ENCODE data around the gene ITGAX.

The ITGAX gene

GRCh38 chr16:31367853-31368252, 12.9 kb downstream of the ITGAX start:
- no peak for TF ChIP-seq CTCF (IDR thresholded peaks at IDR 0.05)
- no peak for TF ChIP-seq ZFX (IDR thresholded peaks at IDR 0.05; ENCODE audit: borderline replicate concordance)
- H3K27ac ChIP-seq, result no peak overlapping the region

GRCh38 chr16:31371008-31371407, 16.0 kb downstream of the ITGAX start:
- TF ChIP-seq ZFX (IDR thresholded peaks at IDR 0.05; ENCODE audit: borderline replicate concordance) (no peak), CTCF (IDR thresholded peaks at IDR 0.05) (no peak)
- no peak overlapping the region for H3K27ac ChIP-seq

GRCh38 chr16:31371619-31372484, 16.9 kb downstream of the ITGAX start:
- TF ChIP-seq ZFX (IDR thresholded peaks at IDR 0.05; ENCODE audit: borderline replicate concordance) (no peak), CTCF (IDR thresholded peaks at IDR 0.05) (no peak)
- no peak overlapping the region for H3K27ac ChIP-seq

GRCh38 chr16:31373235-31373634, 18.3 kb downstream of the ITGAX start:
- no peak for TF ChIP-seq ZFX (IDR thresholded peaks at IDR 0.05; ENCODE audit: borderline replicate concordance)
- TF ChIP-seq CTCF (IDR thresholded peaks at IDR 0.05), result no peak
- no peak overlapping the region for H3K27ac ChIP-seq

GRCh38 chr16:31375231-31375630, 20.3 kb downstream of the ITGAX start:
- TF ChIP-seq ZFX (IDR thresholded peaks at IDR 0.05; ENCODE audit: borderline replicate concordance) (no peak), CTCF (IDR thresholded peaks at IDR 0.05) (no peak)
- H3K27ac ChIP-seq, result no peak overlapping the region

GRCh38 chr16:31376705-31377104, 21.7 kb downstream of the ITGAX start:
- TF ChIP-seq CTCF (IDR thresholded peaks at IDR 0.05) (no peak), ZFX (IDR thresholded peaks at IDR 0.05; ENCODE audit: borderline replicate concordance) (no peak)
- no peak overlapping the region for H3K27ac ChIP-seq

GRCh38 chr16:31377210-31377903, 22.4 kb downstream of the ITGAX start:
- H3K27ac ChIP-seq, result no peak overlapping the region
- TF ChIP-seq ZFX (IDR thresholded peaks at IDR 0.05; ENCODE audit: borderline replicate concordance) (no peak), CTCF (IDR thresholded peaks at IDR 0.05) (no peak)
